Heart left ventricle (tissue), 16 donors: ENCODE measurements around the gene MSH5. TPM values are rescaled to one million over a fixed set of nuclear protein-coding genes. Genes with fewer than 3 reads are reported as not detected.
A peak's percentile ranks its signal among the peaks of the same experiment; 100 is the strongest.

Experiments
- ATAC-seq, 4 donors: fragments of 200-7000 bp; cut with Tn5 transposase; one replicate each; pipeline ENCODE4 v1.9.1; 2020 to 2022; ENCODE audit warnings: moderate library complexity in 4 of 4, mild to moderate bottlenecking in 3 of 4, moderate number of reproducible peaks in 1 of 4
- DNase-seq, 5 donors: peaks; one replicate each; pipeline ENCODE4 v3.0.0-alpha.2; 2020
- H3K27ac ChIP-seq, 12 donors: fragments of 200-600 bp; sonication (generic) in 4 of 12; one replicate each; pipeline versions ENCODE4 v1.5.0 to v1.8.0; 2016 to 2022; ENCODE audit warnings: mild to moderate bottlenecking in 2 of 12
- H3K27me3 ChIP-seq, 9 donors: fragments of 200-600 bp; sonication (generic) in 2 of 9; one replicate each; pipeline versions ENCODE4 v1.5.1 to v1.8.0; 2016 to 2022; ENCODE audit warnings: mild to moderate bottlenecking in 3 of 9
- H3K36me3 ChIP-seq, 9 donors: fragments of 200-600 bp; sonication (generic) in 2 of 9; one replicate each; pipeline versions ENCODE4 v1.5.0 to v1.8.0; 2018 to 2022; ENCODE audit warnings: mild to moderate bottlenecking in 2 of 9
- H3K4me1 ChIP-seq, 12 donors: fragments of 200-600 bp; sonication (generic) in 4 of 12; one replicate each; pipeline versions ENCODE4 v1.5.0 to v1.8.0; 2016 to 2022; ENCODE audit warnings: mild to moderate bottlenecking in 3 of 12
- H3K4me3 ChIP-seq, 12 donors: fragments of 200-600 bp; sonication (generic) in 4 of 12; one replicate each; pipeline versions ENCODE4 v1.5.0 to v1.8.0; 2017 to 2022; ENCODE audit warnings: mild to moderate bottlenecking in 9 of 12, moderate library complexity in 4 of 12
- H3K9me3 ChIP-seq, 12 donors: fragments of 200-600 bp; sonication (generic) in 4 of 12; one replicate each; pipeline versions ENCODE4 v1.5.0 to v1.8.0; 2016 to 2022; ENCODE audit warnings: mild to moderate bottlenecking in 1 of 12
- POLR2A ChIP-seq, 2 donors: fragments of 450-650 bp; IDR thresholded peaks; one replicate each; pipeline ENCODE4 v1.6.1; 2017; ENCODE audit warnings: antibody characterized with exemption in 2 of 2, mild to moderate bottlenecking in 2 of 2, moderate library complexity in 2 of 2
- WGBS, 4 donors: extraction: QIAGEN DNeasy Blood & Tissue Kit in 2 of 4; methylation state at CpG; one replicate each; pipeline versions ENCODE4 v1.1.5 to v1.1.7; 2013 to 2018; 5-methylcytosine and 5-hydroxymethylcytosine counted together
- intact Hi-C, 10 donors: fragments of 100-400 bp; cut with DNase I; formaldehyde crosslinking; loops; one replicate each; pipeline versions ENCODE4 v1.11.1 to v1.14.2; 2022
- long read RNA-seq, 3 donors: library from polyadenylated mRNA; unstranded; transcript quantifications; one replicate each; pipeline ENCODE4 v2.0.0, GENCODE V29; 2020 to 2021
- polyA plus RNA-seq, 2 donors: library from polyadenylated mRNA; stranded (reverse); fragments of 200-250 nt; gene quantifications; one replicate each; pipeline ENCODE4 v1.2.3, GENCODE V29; 2013
- total RNA-seq, 9 donors: library from RNA; depleted of rRNA in 2 of 9; stranded (reverse); fragments of >200 nt in 2 of 9; fragmentation: NEBNext Ultra II Directional in 3 of 9; extraction: Animal tissue kit (Norgen Biotek cat#: 25700) in 3 of 9; gene quantifications; one replicate each; pipeline versions ENCODE4 v1.1.0 to v1.2.4, GENCODE V29; 2016 to 2023
- TF ChIP-seq, protein P1 (sequence below), 12 donors: fragments of 200-600 bp; sonication (generic) in 4 of 12; IDR thresholded peaks; one replicate each; pipeline versions ENCODE4 v1.5.0 to v1.8.0; 2018 to 2022; ENCODE audit warnings: antibody characterized with exemption in 12 of 12, mild to moderate bottlenecking in 5 of 12
- donor health status: ischemic (EF 13 %, LVEDD 7.1; RV severe dilation, severe dysfunction).
- donor health status: healthy with polysubstance abuse.
- donor health status: DM: no; HTN: yes; CAD: no.
- donor health status: DM: no; HTN: no; CAD: no.
- donor health status: ischemic (EF 25% LVEDD 6.9; RV normal size, moderate dysfunction).
- donor health status: ischemic (EF 25% LVEDD 5.7; RV mildly dilated, moderate dysfunction).
- donor health status: healthy.
- donor health status: DM: yes; HTN: yes; CAD: no.
- donor health status: ischemic (EF 35%, LVEDD 5.7; RV mildly dilated, moderate dysfunction).
- donor health status: nonischemic (EF 11% LVEDD 7.7; RV severe dilation, severe dysfunction).
- donor health status: DM: yes; HTN: yes; CAD: no.
- donor health status: PGD.
- donor health status: ischemic (EF 29% LVEDD 5.4; RV normal size, mild dysfunction).
- donor health status: nonischemic (EF 23%, LVEDD 6.1; RV moderate dilation, normal function).

MSH5 gene
- total RNA-seq (1 to 10 TPM in 7 of 9 donors, under 1 TPM in 2; 0.44 to 8.4 (median 1.9) TPM), polyA plus RNA-seq (1 to 10 TPM; 1.0 to 2.3 TPM)
- long read RNA-seq, donor 1 = 0 reads
- long read RNA-seq, donor 2, partial matches to known transcripts = 1 of 1 reads
- long read RNA-seq, donor 2, other reads (novel, unspliced or antisense) = 0 of 1 reads
- long read RNA-seq, donor 3, partial matches to known transcripts = 1 of 1 reads
- long read RNA-seq, donor 3, other reads (novel, unspliced or antisense) = 0 of 1 reads

- Histone ChIP-seq H3K36me3 (peaks cover 0 to 6% (median 0%) of the 10 kb centered on the region in 9 donors), H3K9me3 (no peaks in the 10 kb centered on the region), H3K4me1 (peaks cover 0 to 41% (median 34%) of the 10 kb centered on the region in 12 donors), H3K4me3 (peak within 1 kb of the TSS; percentile 40 to 89 (median 74)), H3K27ac (peak within 1 kb of the TSS in 10 of 12 donors; percentile 16 to 99 (median 62)), H3K27me3 (no peaks in the 10 kb centered on the region)
- TF ChIP-seq, protein P1, sequence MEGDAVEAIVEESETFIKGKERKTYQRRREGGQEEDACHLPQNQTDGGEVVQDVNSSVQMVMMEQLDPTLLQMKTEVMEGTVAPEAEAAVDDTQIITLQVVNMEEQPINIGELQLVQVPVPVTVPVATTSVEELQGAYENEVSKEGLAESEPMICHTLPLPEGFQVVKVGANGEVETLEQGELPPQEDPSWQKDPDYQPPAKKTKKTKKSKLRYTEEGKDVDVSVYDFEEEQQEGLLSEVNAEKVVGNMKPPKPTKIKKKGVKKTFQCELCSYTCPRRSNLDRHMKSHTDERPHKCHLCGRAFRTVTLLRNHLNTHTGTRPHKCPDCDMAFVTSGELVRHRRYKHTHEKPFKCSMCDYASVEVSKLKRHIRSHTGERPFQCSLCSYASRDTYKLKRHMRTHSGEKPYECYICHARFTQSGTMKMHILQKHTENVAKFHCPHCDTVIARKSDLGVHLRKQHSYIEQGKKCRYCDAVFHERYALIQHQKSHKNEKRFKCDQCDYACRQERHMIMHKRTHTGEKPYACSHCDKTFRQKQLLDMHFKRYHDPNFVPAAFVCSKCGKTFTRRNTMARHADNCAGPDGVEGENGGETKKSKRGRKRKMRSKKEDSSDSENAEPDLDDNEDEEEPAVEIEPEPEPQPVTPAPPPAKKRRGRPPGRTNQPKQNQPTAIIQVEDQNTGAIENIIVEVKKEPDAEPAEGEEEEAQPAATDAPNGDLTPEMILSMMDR (IDR thresholded peaks at IDR 0.05) = no peak
- peak in 1 of 2 donors; percentile 63 for TF ChIP-seq POLR2A (IDR thresholded peaks at IDR 0.05)
- 0 to 1% (median 0%) methylated on average over 46 to 58 of the region's 58 CpGs for WGBS, 4 donors
- intact Hi-C loops = loop anchor here in 5 of 10 donors (2.0 to 10.0 kb wide), 7 partner anchors 37 to 95 kb away; partner anchors contain the start of genes ABHD16A (in 1 of the 5), HSPA1B (in 1 of the 5), LY6G5C (in 1 of the 5) and VARS1 (in 1 of the 5)
- ATAC-seq = peak; percentile 93 to 98 (median 94)
- DNase-seq = peak; percentile 97 to 99 (median 98)
These were observed at the start of gene MSH5 for GRCh38 chr6:31739639-31740396. MSH5 (plus strand) TSS chr6:31740005; CDS start chr6:31740467, 462 bp downstream.

- ATAC-seq (peak in 2 of 4 donors; percentile 15 to 45), DNase-seq (peak in 1 of 5 donors; percentile 22)
- WGBS, 4 donors = 47 to 72% (median 57%) methylated on average over 9 to 10 of the region's 10 CpGs
- intact Hi-C loops = no loop called here
- TF ChIP-seq, protein P1 (IDR thresholded peaks at IDR 0.05) = no peak
- TF ChIP-seq POLR2A (IDR thresholded peaks at IDR 0.05) = no peak
- Histone ChIP-seq H3K27me3 (no peaks in the 10 kb centered on the region), H3K36me3 (peaks cover 0 to 100% (median 99%) of the 10 kb centered on the region in 9 donors), H3K9me3 (no peaks in the 10 kb centered on the region), H3K27ac (no peak overlapping the region), H3K4me1 (peaks cover 0 to 5% (median 0%) of the 10 kb centered on the region in 12 donors), H3K4me3 (no peak overlapping the region)
These were observed 49.4 kb upstream of the MSH5 start for GRCh38 chr6:31690231-31691077.

DNA sequence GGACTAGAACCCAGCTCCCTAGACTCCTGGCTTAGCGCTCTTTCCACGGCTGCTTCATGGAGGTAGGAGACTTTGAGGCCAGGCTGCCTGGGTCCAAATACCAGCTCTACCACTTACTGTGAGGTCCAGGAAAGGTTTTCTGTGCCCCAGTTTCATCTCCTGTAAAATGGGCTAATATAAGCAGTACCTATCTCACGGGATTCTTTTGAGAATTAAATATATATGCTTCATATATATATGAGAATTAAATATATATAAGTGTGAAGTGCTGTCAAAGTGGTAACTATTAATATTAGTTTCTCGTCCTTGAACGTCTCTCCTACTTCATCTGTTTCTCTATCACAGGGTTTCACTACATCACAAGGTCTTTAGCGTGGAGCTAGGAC, 48.7 kb upstream of the MSH5 start:
- intact Hi-C loops = no loop called here

More for the DNA sequence above, 48.7 kb upstream of the MSH5 start:
- H3K4me3 ChIP-seq = no peak overlapping the region
- H3K4me1 ChIP-seq = peaks cover 0 to 5% (median 0%) of the 10 kb centered on the region in 12 donors
- no peak for ATAC-seq
- no peaks in the 10 kb centered on the region for H3K27me3 ChIP-seq
- H3K36me3 ChIP-seq = peaks cover 0 to 100% (median 100%) of the 10 kb centered on the region in 9 donors
- H3K27ac ChIP-seq = no peak overlapping the region
- no peak for DNase-seq
- TF ChIP-seq, protein P1 (IDR thresholded peaks at IDR 0.05) = no peak
- no peak for TF ChIP-seq POLR2A (IDR thresholded peaks at IDR 0.05)
- 89 to 94% (median 90%) methylated on average over 6 of the region's 6 CpGs for WGBS, 4 donors
- H3K9me3 ChIP-seq = no peaks in the 10 kb centered on the region
